Activated CD4-positive, CD25-positive, alpha-beta regulatory T cell treated with anti-CD3 and anti-CD28 coated beads, Interleukin-2, amount 50 U/mL, for 16 hours (primary cell): ENCODE results near the gene BAIAP2.
"Not testable (repeated sequence)": the region's sequence is repeated elsewhere in the genome, so short reads cannot be mapped to it uniquely, and the experiment has no call there.

Experiments used
- DNase-seq: peaks from one replicate; pipeline ENCODE4 v3.0.0-alpha.2; 2020; ENCODE audit warnings: low read depth, low spot score

Gene BAIAP2

DNA sequence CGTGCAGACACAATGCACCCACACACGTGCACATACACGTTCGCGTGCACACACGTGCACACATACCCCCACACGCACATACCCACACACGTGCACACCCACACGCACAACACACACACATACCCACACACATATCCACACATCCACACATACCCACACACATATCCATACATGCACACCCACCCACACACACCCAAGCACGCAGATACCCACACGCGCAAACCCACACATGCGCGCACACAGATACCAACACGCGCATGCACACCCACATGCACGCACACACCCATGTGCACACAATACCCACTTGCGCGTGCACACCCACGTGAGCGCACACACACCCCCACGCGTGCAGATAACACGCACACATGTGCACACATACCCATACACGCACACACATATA lies 103.5 kb downstream of the BAIAP2 start:
- DNase-seq: no peak

DNA sequence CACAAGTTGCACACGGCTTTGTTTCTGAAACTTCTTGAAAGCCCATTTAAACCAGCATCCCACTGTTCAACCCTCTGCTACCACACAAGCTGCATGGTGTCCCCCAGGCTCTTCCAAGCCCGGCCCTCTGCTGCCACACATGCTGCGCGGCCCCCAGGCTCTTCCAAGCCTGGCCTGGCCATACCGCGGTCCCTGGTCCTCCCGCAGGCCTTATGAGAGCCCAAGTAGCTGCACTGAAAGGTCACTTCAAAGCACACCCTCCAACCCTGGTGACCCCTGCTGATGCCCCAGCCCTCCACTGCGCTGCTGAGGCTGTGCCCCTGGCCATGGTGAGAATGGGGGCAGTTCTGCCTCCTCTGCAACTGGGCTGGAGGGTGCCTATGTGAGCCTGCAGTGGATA lies 104.5 kb downstream of the BAIAP2 start:
- DNase-seq: no peak

DNA sequence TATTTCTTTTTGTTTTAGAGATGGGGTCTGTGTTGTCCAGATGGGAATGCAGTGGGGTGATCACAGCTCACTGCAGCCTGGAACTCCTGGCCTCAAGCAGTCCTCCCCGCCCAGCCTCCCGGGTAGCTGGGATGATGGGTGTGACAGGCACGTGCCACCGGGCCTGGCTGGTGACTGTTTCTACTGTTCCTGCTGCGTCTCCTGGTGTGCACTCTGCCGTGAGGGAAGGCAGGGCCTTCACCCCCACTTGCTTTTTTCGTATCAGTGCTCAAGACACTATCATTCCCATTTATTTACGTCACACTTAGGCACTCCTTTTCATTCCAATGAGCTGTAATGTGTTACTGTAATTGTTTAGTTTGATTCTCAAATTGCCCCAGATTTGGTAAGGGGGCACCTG lies 105.1 kb downstream of the BAIAP2 start:
- no peak for DNase-seq

DNA sequence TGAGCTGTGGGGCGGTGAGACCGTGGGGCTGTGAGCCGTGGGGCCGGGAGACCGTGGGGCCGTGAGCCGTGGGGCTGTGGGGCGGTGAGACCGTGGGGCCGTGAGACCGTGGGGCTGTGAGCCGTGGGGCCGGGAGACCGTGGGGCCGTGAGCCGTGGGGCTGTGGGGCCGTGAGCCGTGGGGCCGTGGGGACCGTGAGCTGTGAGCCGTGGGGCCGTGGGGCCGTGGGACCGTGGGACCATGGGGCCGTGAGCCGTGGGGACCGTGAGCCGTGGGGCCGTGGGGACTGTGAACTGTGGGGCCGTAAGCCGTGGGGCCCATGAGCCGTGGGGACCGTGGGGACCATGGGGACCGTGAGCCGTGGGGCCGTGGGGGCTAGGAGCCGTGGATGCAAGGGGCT lies 105.7 kb downstream of the BAIAP2 start:
- no peak for DNase-seq

DNA sequence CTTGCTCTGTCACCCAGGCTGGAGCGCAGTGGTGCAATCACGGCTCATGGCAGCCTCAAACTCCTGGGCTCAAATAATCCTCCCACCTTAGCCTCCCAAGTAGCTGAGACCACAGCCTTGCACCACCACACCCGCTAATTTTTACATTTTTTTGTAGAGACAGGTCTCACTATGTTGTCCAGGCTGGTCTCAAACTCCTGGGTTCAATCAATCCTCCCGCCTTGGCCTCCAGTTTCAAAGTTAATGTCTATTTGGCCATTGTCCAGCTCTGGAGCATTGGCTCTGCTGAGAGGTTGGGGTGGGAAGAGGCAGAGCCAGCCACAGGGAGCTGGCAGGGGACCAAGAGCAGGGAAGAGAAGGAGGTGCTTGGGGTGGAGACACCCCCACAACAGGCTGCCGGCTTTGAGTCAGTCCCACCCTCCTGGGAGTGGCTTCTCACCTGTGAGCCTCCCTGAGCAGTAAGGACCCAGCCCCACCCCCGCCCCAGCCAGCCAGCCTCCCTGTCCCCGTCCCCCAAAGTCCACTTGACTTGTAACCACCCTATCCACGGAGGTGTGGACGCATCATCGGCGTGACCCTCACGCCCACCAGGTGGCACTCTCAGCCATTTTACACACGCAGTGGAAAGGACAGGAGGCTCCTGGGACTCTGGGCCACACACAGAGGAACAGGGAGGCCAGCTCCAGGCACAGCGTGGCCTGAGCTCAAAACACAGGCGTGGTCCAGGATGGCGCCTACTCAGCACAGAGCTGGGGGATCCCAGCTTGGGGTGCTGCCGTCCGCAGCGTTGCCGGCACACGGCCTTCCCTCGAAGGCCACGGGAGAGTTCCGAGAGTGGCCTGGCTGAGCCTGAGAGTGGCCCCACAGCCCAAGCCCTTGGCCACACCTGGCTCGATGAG lies 107.6 kb downstream of the BAIAP2 start:
- DNase-seq: peak; percentile 19

DNA sequence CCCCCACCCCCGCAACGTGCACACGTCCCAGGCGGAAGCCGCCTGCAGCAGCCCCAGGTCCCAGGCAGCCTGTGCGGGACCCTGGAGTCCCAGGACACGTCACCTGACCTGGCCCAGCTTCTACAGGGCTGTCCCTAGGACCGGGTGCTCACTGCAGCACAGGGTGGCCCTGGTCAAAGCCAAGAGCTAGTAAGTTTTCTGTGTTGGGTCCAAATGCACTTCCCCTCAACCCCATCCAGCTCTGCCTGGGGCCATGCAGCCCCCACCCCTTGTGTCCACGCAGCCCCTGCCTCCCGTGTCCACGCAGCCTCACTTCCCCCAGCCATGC lies 108.2 kb downstream of the BAIAP2 start:
- no peak for DNase-seq

DNA sequence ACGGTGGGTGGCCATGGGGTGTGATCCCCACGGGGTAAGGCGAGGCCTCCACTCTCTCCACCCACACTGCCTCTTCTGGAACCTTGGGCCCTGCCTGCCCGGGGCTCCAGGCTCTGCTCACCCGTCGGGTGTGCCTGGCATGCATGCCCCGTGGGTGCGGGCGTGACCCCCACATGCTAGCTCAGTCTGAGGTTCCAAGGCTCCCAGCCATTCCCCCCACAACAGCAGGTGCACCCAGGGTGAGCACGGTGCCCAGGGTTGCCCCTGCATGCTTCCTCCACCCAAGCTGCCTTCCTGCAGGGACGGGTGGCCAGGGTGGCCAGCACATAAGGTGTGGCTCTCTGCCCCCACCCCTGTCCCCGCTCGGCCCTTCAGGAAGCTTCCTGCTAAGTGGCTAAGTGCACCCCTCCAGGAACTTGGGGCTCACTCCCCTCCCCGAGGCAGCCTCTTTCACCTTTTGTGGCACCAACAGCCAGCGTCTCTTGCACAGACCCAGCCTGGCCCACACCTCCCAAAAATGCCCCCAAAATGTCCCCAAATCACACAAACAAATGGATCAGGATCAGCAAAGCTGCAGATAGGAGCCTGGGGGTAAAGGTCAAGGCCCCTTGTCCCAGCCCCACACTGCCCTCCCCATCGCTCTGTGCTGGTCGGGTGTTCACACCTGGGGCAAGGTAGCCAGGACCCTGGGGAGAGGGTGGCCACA lies 108.9 kb downstream of the BAIAP2 start:
- DNase-seq: no peak

DNA sequence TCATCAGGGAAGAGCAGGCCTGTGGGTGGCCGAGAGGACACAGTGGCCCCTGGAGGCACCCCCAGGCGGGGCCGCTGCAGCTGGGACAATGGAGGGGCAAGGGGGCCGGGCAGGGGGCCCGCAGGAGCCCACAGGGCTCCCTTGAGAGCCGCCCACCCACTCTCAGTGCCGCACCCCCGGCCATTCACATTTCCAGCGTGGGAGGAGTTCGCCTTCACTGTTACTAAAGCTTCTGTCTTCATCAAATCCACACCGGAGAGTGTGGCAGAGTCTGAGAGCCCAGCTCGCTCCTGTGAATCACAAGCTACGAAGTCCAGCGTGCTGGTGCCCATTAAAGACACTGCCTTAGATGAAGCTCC lies 109.5 kb downstream of the BAIAP2 start:
- no peak for DNase-seq

DNA sequence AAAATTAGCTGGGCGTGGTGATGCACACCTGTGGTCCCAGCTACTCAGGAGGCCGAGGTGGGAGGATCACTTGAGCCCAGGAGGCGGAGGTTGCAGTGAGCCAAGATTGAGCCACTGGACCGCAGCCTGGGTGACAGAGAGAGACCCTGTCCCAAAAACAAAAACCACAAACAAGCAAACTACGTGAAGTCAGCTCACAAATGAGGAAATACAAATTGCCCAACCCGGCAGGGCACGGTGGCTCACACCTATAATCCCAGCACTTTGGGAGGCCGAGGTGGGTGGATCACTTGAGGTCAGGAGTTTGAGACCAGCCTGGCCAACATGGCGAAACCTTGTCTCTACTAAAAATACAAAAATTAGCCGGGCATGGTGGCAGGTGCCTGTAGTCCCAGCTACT lies 111.3 kb downstream of the BAIAP2 start:
- not testable (repeated sequence) for DNase-seq

DNA sequence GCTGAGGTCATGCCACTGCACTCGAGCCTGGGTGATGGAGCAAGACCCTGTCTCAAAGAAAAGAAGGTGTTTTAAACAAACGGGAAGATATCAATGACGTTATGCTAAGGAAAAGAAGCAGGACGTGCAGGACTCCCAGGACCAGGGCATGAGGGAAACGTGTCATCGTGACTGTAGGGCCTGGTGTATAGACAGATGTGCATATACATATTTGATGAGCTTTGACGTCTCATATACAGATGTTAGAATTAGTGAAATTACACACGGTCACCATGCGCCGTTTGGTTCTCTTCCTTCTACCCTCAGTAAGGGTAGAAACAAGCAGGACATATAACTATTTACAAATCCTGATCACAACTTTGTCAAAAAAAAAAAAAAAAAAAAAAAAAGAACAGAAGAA lies 112.8 kb downstream of the BAIAP2 start:
- no peak for DNase-seq

DNA sequence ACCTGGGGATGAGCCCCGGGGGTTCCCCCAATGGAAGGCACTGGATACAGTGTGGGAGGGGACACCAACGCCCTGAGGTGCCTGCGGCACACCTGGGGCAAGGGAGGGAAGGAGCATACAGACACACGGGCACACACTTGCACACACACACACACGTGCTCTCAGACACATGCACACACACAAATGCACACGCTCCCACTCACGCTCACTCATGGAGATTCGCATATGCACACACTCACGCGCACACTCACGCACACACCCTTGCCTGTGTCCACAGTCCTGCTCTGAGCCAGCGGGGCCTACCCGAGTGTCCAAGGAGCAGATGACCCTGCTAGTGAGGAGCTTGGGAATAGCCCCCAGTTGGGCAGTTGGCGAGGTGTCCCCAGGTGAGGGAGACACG lies 113.6 kb downstream of the BAIAP2 start:
- no peak for DNase-seq

DNA sequence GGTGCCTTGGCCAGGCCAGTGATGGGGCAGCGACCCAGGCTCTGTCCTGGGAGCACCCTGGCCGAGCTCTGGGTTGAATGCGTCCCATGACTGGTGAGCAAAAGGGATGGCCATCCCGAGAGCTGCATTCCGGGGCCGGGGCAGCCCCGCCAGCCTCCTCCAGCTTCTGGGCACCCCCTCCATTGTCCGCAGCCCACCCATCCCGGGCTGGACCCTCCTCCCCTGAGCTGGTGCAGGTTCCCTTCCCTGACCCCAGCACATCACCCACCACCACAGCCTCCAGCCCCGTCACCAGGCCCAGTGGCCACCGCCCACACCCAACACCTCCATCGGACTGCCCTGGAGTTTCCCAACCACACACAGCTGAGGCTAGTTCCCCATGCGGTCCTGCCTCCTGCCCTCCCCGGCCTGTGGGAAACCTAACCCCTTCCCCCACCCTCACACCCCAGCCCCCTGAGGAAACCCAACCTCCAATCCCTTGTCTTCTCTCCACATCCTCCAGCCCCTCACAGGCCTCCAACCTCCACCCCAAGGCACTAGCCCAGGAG lies 114.1 kb downstream of the BAIAP2 start:
- DNase-seq: no peak

DNA sequence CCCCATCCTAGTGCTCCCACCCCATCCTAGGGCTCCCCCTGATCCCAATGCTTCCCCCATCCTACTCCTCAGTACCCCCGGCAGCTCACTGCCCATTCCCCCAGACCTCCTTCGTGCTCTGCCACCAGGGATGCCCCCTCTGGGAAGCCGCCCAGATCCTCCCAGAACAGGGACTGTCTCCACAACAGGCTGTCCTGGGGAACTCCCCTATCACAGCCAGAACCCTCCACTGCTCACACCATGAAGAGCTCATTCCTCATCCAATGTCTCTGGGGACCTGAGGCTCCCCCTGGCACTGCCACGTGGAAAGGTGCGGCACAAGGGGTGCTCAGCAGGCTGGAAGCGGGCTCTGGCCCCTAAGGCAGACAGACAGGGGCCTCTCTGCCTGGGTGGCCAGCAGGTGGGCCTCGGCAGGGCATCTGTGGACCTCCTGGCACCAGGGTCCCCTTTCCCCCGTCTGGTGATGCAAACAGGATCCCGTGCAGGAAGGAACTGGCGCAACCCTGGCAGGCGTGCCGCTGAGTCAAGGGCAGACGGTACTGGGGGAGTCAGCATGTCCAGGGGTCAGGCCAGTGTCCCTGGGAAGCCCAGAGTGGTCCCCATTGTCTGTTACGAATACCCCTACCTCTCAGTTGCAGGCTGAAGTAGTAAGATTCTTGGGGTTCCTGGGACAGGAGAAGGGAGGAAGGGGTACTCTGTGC lies 115.6 kb downstream of the BAIAP2 start:
- DNase-seq: no peak

DNA sequence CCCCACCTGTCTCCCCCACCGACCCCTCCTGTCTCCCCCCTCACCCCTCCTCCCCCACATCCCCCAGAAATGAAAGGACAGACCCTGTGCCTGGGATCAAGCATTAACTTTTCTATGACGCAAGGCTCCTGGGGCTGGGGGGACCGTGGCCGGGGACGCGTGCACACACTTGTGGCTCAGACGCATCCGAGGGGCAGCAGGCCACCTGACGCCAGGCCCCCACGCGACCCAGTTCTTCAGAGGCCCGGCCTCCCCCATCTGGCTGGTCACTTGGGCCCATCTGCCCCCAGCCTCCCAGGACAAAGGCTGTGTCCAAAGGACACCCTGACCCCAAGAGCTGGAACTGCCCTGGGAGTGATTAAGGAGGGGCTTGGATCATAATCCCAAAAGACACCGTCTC lies 116.3 kb downstream of the BAIAP2 start:
- no peak for DNase-seq

DNA sequence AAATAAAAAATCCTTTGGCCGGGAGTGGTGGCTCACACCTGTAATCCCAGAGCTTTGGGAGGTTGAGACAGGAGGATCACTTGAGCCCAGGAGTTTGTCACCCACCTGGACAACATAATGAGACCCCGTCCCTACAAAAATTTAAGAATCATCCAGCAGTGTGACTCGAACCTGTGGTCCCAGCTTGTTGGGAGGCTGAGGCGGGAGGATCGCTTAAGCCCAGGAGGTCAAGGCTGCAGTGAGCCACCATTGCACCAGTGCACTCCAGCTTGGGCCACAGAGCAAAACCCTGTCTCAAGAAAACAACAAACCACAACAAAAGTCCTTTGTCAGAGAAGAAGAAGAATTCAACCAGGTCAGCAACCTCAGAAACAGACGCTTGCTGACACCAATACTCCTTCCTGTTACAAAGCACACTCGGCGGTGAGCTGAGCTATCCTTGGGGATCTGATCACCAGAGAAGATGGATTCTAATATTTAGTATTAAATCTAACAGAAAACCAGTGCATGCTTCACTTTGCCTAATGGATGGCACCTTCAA lies 117.4 kb downstream of the BAIAP2 start:
- DNase-seq: no peak

DNA sequence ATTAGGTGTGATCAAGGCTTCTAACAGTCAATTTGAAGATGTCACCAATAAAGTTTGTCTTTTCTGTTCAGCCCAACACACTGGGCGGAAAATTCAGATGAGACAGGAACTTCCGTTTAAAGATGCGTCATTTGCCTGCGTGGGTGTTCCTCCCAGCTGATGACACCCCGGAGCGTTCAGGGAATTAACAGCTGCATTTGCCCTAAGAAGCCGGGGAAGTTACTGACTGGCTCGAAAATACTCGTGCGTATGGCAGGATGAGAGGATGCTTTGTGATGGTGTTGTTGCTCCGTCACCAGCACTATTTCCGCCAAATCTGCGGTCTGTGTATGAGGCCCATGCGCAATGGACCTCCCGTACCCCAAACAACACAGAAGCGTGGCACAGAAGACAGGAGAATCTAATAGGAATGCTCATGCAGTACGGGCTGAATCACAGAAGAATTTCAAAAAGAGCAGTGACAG lies 118.4 kb downstream of the BAIAP2 start:
- DNase-seq: no peak

DNA sequence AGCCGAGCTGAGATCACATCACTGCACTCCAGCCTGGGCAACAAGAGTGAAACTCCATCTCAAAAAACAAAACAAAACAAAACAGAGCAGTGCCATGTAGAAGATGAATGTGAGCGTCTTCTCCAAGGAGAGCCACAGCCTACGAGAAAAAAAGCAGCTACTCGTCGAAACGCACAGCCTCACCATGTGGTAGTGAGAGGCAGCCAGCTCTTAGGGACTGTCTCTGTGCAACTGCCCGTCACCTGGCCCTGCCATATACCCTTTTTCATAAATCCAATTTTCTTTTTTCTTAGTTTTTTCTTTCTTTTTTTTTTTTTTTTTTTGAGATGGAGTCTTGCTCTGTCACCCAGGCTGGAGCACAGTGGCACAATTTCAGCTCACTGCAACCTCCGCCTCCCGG lies 119.1 kb downstream of the BAIAP2 start:
- not testable (repeated sequence) for DNase-seq

DNA sequence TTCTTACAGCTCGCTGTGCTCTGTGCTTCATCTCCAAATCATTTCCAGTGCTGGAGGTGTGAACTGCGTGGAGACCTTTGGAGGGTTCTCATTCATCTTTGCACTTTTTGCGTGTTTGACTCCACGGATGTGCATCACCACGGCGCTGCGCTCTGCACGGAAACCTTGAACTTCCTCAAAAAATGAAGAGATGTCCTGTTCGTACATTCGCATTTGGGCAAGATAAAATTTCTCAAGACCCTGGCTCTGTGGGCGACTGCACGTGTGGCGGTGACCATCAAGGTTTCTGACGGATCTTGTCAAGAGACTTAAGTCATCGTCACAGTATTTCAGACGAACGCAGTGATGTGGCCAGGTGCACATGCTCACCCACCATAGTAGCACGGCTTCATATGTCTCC lies 120.0 kb downstream of the BAIAP2 start:
- no peak for DNase-seq

DNA sequence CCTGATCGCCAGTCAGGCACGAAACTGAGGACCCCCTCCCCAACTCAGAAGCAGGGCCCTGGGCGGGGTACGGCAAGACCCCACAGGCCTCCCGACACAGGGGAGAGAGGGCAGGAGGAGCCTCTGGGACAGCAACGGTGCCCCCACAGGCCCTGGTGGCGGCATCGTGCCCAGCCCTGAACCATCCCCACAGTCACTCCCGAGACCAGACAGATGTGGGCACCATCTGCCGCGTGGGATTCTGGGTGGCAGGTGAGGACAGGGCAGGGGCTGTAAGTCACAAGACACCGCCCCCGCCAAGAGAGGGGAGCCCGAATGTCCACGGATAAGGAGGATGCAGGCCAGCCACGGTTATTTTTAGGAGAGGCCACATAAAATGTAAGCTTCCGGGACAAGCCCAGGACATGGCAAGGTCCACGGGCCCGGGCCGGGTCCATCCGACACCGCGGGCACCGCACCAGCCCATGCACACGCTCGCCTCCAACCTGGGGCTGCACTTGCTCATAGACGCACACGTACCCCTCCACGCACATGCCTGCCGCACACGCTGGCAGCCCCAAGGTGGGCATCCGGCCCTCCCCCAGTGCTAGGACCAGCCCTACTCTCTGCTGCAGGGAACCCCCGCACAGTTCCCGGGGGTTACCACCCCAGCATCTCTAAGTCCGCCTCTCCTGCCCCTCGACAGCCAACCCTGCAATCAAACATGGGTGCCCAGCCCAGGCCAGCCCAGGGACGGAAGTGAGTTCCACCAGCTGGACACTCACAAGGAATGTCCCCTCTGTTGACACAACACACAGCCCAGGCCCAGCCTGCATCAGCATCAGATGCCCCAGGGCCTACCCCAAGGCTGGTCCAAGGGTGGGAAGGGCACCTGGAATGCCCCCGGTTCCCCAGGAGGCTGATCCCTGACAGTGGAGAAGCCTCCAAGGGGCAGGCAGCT lies 122.2 kb downstream of the BAIAP2 start:
- no peak for DNase-seq

DNA sequence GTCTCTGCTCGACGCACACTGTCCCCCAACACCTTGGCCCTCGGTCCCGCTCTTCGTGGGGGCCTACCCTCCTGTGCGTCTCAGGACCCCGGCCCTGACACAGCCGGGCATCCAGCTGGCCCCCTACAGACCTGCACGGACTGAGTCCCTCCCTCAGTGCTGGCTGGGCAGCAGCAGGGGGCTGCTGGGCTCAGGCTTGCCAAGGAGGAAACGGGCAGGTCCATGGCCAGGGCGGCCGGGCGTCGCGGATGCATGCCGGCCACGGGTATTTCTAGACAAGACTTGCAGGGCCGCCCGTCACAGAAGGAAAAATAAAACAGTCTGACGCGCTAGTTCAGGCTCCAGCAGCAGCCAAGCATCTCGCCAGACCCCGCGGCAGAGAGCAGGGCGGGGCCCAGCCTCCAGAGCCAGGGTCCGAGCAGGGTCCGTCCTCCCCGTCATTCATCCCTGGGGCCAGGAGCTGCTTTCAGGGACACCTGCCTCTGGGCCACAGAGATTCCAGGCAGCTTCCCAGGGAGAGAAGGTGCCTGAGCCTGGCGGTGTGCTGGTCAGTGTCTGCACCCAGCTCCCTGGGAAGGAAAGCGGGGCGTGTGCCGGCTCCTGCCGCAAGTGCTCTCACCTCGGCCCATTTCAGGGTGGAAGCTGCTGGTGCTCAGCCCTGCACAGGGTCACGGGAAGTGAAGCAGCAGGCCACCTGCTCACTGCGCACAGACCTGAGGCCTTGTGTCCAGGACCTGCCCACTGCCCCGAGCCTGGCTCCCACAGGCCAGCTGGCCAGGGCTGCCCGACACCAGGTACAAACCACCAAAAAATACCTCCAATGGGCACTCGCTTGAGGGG lies 123.1 kb downstream of the BAIAP2 start:
- no peak for DNase-seq
